GM12873 (cell line): ENCODE data around the gene ADAMTS9.

Experiments
- TF ChIP-seq, protein P1 (sequence below): IDR thresholded peaks from 2 replicates; pipeline ENCODE4 v1.5.1; 2012; ENCODE audit warnings: low read depth, mild to moderate bottlenecking, moderate library complexity, low read length, control low read depth; ENCODE audit not compliant: insufficient read depth; ENCODE audit errors: missing control alignments

ADAMTS9 gene

DNA sequence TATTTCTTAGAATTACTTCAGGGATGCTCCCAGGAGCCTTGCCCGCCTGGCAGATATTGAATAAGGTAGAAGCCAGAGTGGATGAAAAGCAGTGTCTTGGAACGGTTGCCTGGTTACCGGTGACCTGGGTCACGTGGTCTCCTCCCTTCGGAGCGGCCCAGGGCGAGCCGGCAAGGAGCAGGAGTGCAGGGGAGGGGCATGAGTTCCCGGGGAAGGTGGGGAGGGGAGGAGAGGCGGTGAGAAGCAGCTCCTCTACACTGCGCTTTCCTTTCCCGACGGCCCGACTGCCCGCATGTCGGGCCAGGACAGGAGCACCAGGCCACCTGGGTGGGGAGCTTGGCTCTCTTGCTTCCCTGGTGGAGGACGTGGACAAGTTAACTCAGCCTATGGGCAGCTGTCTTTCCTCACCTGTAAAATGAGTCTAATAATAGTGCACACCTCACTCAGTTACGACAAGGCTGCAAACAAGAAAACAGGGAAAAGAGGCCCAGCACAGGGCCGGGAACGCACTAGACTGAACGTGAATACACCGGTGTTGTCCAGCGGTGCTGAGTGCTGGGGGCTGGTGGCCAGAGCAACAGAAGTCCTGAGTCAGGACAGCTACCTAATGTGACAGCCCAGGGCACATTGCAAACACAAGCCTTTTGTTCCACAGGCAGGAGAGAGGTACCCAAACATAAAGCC, 198.3 kb downstream of the ADAMTS9 start:
- TF ChIP-seq, protein P1, sequence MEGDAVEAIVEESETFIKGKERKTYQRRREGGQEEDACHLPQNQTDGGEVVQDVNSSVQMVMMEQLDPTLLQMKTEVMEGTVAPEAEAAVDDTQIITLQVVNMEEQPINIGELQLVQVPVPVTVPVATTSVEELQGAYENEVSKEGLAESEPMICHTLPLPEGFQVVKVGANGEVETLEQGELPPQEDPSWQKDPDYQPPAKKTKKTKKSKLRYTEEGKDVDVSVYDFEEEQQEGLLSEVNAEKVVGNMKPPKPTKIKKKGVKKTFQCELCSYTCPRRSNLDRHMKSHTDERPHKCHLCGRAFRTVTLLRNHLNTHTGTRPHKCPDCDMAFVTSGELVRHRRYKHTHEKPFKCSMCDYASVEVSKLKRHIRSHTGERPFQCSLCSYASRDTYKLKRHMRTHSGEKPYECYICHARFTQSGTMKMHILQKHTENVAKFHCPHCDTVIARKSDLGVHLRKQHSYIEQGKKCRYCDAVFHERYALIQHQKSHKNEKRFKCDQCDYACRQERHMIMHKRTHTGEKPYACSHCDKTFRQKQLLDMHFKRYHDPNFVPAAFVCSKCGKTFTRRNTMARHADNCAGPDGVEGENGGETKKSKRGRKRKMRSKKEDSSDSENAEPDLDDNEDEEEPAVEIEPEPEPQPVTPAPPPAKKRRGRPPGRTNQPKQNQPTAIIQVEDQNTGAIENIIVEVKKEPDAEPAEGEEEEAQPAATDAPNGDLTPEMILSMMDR = no peak

- TF ChIP-seq, protein P1 = no peak
These were observed 198.9 kb downstream of the ADAMTS9 start for GRCh38 chr3:64488939-64489338.

- TF ChIP-seq, protein P1 = peak; percentile 88
These were observed 203.4 kb downstream of the ADAMTS9 start for GRCh38 chr3:64484289-64484992.

GRCh38 chr3:64483467-64483866, 204.3 kb downstream of the ADAMTS9 start:
- TF ChIP-seq, protein P1 = no peak

GRCh38 chr3:64475037-64475436, 212.8 kb downstream of the ADAMTS9 start:
- TF ChIP-seq, protein P1 = peak; percentile 15

GRCh38 chr3:64473466-64473865, 214.3 kb downstream of the ADAMTS9 start:
- TF ChIP-seq, protein P1 = no peak

DNA sequence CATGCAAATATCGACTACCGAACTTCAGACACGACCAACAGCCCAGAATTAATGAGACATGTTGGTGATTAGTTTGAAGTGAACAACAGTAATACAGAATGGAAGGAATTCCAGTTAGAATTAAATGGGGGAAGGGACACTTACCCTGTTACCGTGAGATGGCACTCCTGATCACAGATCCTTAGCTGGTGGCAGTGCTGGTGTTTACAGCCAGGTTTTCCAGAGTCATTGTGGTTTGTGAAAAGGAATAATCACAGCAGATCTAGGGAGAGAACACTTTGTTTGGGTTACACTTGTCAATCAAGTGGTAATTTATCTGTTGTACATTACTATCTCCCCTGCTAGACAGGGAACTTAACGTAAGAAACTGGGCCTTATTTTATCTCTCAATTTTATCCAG, 217.4 kb downstream of the ADAMTS9 start:
- TF ChIP-seq, protein P1 = no peak
